Stimulated activated CD4-positive, alpha-beta T cell treated with anti-CD3 and anti-CD28 coated beads, Interleukin-4, amount 100 ng/mL, for 1 hour (primary cell): ENCODE measurements around the gene CGB1.
"Not testable (repeated sequence)": the region's sequence is repeated elsewhere in the genome, so short reads cannot be mapped to it uniquely, and the experiment has no call there.

Experiments used
- DNase-seq: peaks from one replicate; pipeline ENCODE4 v3.0.0-alpha.2; 2020

Gene CGB1

GRCh38 chr19:49020931-49021895 is 15.5 kb downstream of the CGB1 start:
- no peak for DNase-seq

GRCh38 chr19:49020342-49020741 is 16.4 kb downstream of the CGB1 start:
- DNase-seq, result no peak

GRCh38 chr19:49019242-49019932 is 17.3 kb downstream of the CGB1 start:
- DNase-seq, result peak; percentile 70

- DNase-seq, result not testable (repeated sequence)
These were observed 18.1 kb downstream of the CGB1 start for GRCh38 chr19:49018388-49019241.

GRCh38 chr19:49017666-49018351 is 18.9 kb downstream of the CGB1 start:
- DNase-seq, result peak; percentile 66

GRCh38 chr19:49017041-49017665 is 19.5 kb downstream of the CGB1 start, which contains the start of gene LHB:
TSS of gene LHB (minus strand) at chr19:49017091. CDS start at chr19:49017081, 10 bp downstream.
- DNase-seq, result no peak

- no peak for DNase-seq
These were observed 20.4 kb downstream of the CGB1 start for GRCh38 chr19:49016067-49016839.

- DNase-seq, result no peak
These were observed 21.8 kb downstream of the CGB1 start for GRCh38 chr19:49014870-49015255.

- DNase-seq, result no peak
These were observed 22.4 kb downstream of the CGB1 start for GRCh38 chr19:49014123-49014869.

- DNase-seq, result no peak
These were observed 25.5 kb downstream of the CGB1 start for GRCh38 chr19:49011194-49011593.

- no peak for DNase-seq
These were observed 26.2 kb downstream of the CGB1 start for GRCh38 chr19:49010453-49010852.

- no peak for DNase-seq
These were observed 26.9 kb downstream of the CGB1 start for GRCh38 chr19:49009828-49010227.

GRCh38 chr19:49006905-49007304 is 29.8 kb downstream of the CGB1 start:
- no peak for DNase-seq

- DNase-seq, result no peak
These were observed 31.6 kb downstream of the CGB1 start for GRCh38 chr19:49004964-49005614.

- DNase-seq, result no peak
These were observed 32.6 kb downstream of the CGB1 start for GRCh38 chr19:49004133-49004532.

GRCh38 chr19:48999481-49000325 is 37.0 kb downstream of the CGB1 start:
- peak; percentile 65 for DNase-seq

GRCh38 chr19:48997972-48998371 is 38.7 kb downstream of the CGB1 start:
- DNase-seq, result peak; percentile 50

- no peak for DNase-seq
These were observed 42.7 kb downstream of the CGB1 start for GRCh38 chr19:48994035-48994386.
